ENCODE measurements around the gene CTAGE6. TPM values are rescaled to one million over a fixed set of nuclear protein-coding genes. Genes with fewer than 3 reads are reported as not detected.
"Not testable (repeated sequence)": the region's sequence is repeated elsewhere in the genome, so short reads cannot be mapped to it uniquely, and the experiment has no call there.

CTAGE6 gene
- total RNA-seq (0.13 TPM), polyA plus RNA-seq (ENCODE audit: insufficient read depth, low read depth, low replicate concordance) (not detected)
- long read RNA-seq, donor 1, result 0 reads
- long read RNA-seq, donor 2, result 0 reads
- long read RNA-seq, donor 3, result 0 reads
- long read RNA-seq, donor 4, result 0 reads
- long read RNA-seq, donor 5, result 0 reads
- long read RNA-seq, donor 6, partial matches to known transcripts, result 0 of 1 reads
- long read RNA-seq, donor 6, other reads (novel, unspliced or antisense), result 0 of 1 reads
- long read RNA-seq, donor 7, result 0 reads
- long read RNA-seq, donor 8, result 0 reads
- long read RNA-seq, donor 9, result 0 reads
- long read RNA-seq, donor 10, result 0 reads

DNA sequence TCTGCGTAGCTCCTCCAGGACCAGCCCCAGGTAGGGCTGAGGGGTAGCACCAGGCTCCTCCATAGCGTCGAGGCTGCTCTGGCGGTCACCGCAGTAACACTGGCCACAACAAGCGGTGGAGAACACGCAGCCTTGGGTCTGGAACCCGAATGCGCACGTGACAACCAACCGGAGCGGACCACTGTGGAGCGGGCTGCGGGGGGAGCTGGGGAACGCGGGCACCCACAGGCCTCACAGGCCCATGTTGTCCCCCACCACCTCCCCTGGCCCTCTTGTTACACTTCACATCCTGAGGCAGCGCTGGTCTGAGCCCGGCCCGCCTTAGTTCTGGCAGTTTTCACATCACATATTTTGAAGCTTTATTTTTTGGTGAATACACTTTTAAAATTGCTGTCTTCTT is at the start of gene CTAGE6:
TSS of gene CTAGE6 (minus strand) at position 101 of the 400 bp plus-strand sequence. CDS start at position 63, 38 bp downstream.
- H3K4me3 ChIP-seq (ENCODE audit: low read length in 3 of 3); H3K9ac ChIP-seq (ENCODE audit: low read length in 3 of 3); intact Hi-C loops (cut with DNase I); H3K36me3 ChIP-seq (ENCODE audit: control insufficient read depth in 2 of 3, insufficient read depth in 3 of 3, low read length in 3 of 3); H3K9me3 ChIP-seq (ENCODE audit: control insufficient read depth in 2 of 3, insufficient read depth in 1 of 3, low read length in 3 of 3); H3K27me3 ChIP-seq (ENCODE audit: control insufficient read depth, insufficient read depth, low read length); DNase-seq; H3K27ac ChIP-seq (ENCODE audit: low read depth in 2 of 2, low read length in 2 of 2); H3K4me1 ChIP-seq (ENCODE audit: control insufficient read depth in 2 of 3, insufficient read depth in 2 of 3, low read depth in 1 of 3, low read length in 3 of 3); FAIRE-seq: not testable (repeated sequence)

DNA sequence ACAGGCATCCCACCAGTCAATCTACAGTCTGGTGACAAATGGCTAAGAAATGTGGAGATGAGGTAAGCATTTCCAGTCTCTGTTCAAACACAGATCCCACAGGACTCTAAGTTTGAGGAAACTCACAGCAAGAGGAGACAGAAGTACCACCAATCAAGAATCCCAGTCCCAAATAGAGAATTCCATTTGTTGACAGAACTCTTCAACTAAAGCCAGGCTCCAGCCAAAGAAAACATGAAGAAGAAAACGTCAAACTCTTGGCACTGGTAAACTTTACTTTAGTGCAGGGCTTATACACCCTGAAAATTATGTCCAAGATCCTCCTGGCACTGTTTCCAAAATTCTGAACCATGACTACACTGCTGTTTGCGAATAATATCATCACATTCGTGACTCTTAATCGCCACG is 49.2 kb upstream of the CTAGE6 start:
- DNase-seq; H3K27ac ChIP-seq (ENCODE audit: low read depth in 2 of 2, low read length in 2 of 2); H3K4me3 ChIP-seq (ENCODE audit: low read length in 3 of 3); H3K4me1 ChIP-seq (ENCODE audit: control insufficient read depth in 2 of 3, insufficient read depth in 2 of 3, low read depth in 1 of 3, low read length in 3 of 3); H3K36me3 ChIP-seq (ENCODE audit: control insufficient read depth in 2 of 3, insufficient read depth in 3 of 3, low read length in 3 of 3); FAIRE-seq; intact Hi-C loops (cut with DNase I); H3K27me3 ChIP-seq (ENCODE audit: control insufficient read depth, insufficient read depth, low read length); H3K9me3 ChIP-seq (ENCODE audit: control insufficient read depth in 2 of 3, insufficient read depth in 1 of 3, low read length in 3 of 3); H3K9ac ChIP-seq (ENCODE audit: low read length in 3 of 3): not testable (repeated sequence)

DNA sequence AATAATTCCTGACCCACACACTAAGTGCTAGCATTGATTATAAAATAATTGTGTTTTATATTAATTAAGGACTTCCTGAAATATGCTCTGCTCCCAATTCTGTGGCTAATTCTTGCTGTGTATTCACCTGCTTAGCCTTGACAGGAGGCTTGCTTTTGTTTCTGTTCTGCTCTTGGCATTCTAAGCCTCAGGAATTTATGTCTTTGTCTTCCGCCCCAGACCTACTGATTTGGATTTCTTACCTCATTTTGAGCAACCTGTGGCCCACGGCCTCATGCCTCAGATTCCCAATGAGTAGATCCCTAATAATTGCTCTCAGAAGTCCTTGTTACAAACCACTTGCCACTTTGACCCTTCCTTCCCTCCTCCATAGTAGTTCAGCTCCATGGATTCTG is 40.4 kb upstream of the CTAGE6 start:
- H3K9me3 ChIP-seq (ENCODE audit: control insufficient read depth in 2 of 3, insufficient read depth in 1 of 3, low read length in 3 of 3); H3K4me3 ChIP-seq (ENCODE audit: low read length in 3 of 3); intact Hi-C loops (cut with DNase I); FAIRE-seq; DNase-seq; H3K36me3 ChIP-seq (ENCODE audit: control insufficient read depth in 2 of 3, insufficient read depth in 3 of 3, low read length in 3 of 3); H3K27ac ChIP-seq (ENCODE audit: low read depth in 2 of 2, low read length in 2 of 2); H3K4me1 ChIP-seq (ENCODE audit: control insufficient read depth in 2 of 3, insufficient read depth in 2 of 3, low read depth in 1 of 3, low read length in 3 of 3); H3K27me3 ChIP-seq (ENCODE audit: control insufficient read depth, insufficient read depth, low read length); H3K9ac ChIP-seq (ENCODE audit: low read length in 3 of 3): not testable (repeated sequence)

GRCh38 chr7:143797119-143797895 is 39.8 kb upstream of the CTAGE6 start:
- H3K27ac ChIP-seq (ENCODE audit: low read depth in 2 of 2, low read length in 2 of 2); H3K9me3 ChIP-seq (ENCODE audit: control insufficient read depth in 2 of 3, insufficient read depth in 1 of 3, low read length in 3 of 3); H3K36me3 ChIP-seq (ENCODE audit: control insufficient read depth in 2 of 3, insufficient read depth in 3 of 3, low read length in 3 of 3); H3K9ac ChIP-seq (ENCODE audit: low read length in 3 of 3); H3K4me3 ChIP-seq (ENCODE audit: low read length in 3 of 3); H3K4me1 ChIP-seq (ENCODE audit: control insufficient read depth in 2 of 3, insufficient read depth in 2 of 3, low read depth in 1 of 3, low read length in 3 of 3); DNase-seq; intact Hi-C loops (cut with DNase I); FAIRE-seq; H3K27me3 ChIP-seq (ENCODE audit: control insufficient read depth, insufficient read depth, low read length): not testable (repeated sequence)

DNA sequence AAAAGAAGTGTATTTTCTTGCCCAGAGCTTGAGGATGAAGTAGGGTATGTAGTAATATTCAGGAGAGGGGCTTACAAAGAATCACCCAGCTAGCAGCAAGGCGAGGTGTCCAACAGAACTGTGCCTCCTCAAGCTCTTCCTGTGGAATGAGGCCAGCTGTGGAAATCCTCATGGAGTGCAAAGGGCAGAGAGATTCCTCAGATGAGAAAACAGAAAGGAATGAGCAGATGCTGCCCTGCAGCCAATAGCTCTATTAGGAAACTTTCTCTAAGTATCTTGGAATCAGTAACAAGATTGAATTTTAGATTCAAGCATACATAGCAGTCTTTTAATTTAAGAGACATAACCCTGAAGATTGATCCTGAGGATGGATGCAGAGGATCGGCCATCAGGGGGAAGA is 38.2 kb upstream of the CTAGE6 start:
- H3K9ac ChIP-seq (ENCODE audit: low read length in 3 of 3); DNase-seq; H3K9me3 ChIP-seq (ENCODE audit: control insufficient read depth in 2 of 3, insufficient read depth in 1 of 3, low read length in 3 of 3); FAIRE-seq; H3K4me1 ChIP-seq (ENCODE audit: control insufficient read depth in 2 of 3, insufficient read depth in 2 of 3, low read depth in 1 of 3, low read length in 3 of 3); H3K4me3 ChIP-seq (ENCODE audit: low read length in 3 of 3); H3K27ac ChIP-seq (ENCODE audit: low read depth in 2 of 2, low read length in 2 of 2); H3K27me3 ChIP-seq (ENCODE audit: control insufficient read depth, insufficient read depth, low read length); intact Hi-C loops (cut with DNase I); H3K36me3 ChIP-seq (ENCODE audit: control insufficient read depth in 2 of 3, insufficient read depth in 3 of 3, low read length in 3 of 3): not testable (repeated sequence)

GRCh38 chr7:143792633-143793032 is 35.1 kb upstream of the CTAGE6 start:
- H3K4me1 ChIP-seq (ENCODE audit: control insufficient read depth in 2 of 3, insufficient read depth in 2 of 3, low read depth in 1 of 3, low read length in 3 of 3); H3K4me3 ChIP-seq (ENCODE audit: low read length in 3 of 3); H3K9ac ChIP-seq (ENCODE audit: low read length in 3 of 3); DNase-seq; H3K9me3 ChIP-seq (ENCODE audit: control insufficient read depth in 2 of 3, insufficient read depth in 1 of 3, low read length in 3 of 3); H3K36me3 ChIP-seq (ENCODE audit: control insufficient read depth in 2 of 3, insufficient read depth in 3 of 3, low read length in 3 of 3); intact Hi-C loops (cut with DNase I); H3K27ac ChIP-seq (ENCODE audit: low read depth in 2 of 2, low read length in 2 of 2); FAIRE-seq; H3K27me3 ChIP-seq (ENCODE audit: control insufficient read depth, insufficient read depth, low read length): not testable (repeated sequence)

DNA sequence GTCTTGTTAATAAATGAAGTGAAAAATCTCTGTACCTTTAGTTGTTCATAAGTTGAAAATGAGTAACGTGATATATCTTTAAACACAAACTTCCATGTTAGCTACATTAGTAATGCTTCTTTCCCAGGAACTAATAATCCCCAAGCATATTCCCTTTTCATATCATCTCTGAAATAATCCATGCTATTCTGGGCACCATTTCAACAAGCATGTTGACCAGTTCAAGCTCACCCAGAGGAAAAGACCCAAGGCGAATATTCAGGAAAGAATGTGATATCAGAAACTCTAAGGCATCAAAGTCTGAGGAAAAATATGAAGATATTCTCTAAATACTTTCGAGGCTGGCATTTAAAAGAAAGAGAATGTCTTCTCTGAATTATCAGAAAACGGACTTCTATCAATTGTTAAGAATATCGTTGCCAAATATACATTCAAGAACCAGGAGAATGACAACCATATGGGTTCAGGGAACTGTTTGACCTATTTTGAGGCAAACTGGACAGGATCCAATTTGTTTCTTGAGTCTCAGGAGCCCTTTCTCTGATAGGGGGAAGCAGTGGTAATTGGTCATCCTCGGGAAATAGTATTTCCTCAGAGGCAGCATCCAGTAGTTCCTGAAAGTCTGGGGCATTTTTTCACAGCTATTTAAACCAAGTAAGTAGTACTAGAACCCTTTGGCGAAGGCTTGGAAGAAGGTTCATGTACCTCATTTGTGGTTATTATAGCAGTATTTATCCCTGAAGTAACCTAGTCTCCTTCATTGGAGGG is 28.1 kb upstream of the CTAGE6 start:
- H3K9me3 ChIP-seq (ENCODE audit: control insufficient read depth in 2 of 3, insufficient read depth in 1 of 3, low read length in 3 of 3); DNase-seq; H3K27ac ChIP-seq (ENCODE audit: low read depth in 2 of 2, low read length in 2 of 2); FAIRE-seq; H3K4me3 ChIP-seq (ENCODE audit: low read length in 3 of 3); H3K36me3 ChIP-seq (ENCODE audit: control insufficient read depth in 2 of 3, insufficient read depth in 3 of 3, low read length in 3 of 3); H3K9ac ChIP-seq (ENCODE audit: low read length in 3 of 3); H3K4me1 ChIP-seq (ENCODE audit: control insufficient read depth in 2 of 3, insufficient read depth in 2 of 3, low read depth in 1 of 3, low read length in 3 of 3); intact Hi-C loops (cut with DNase I); H3K27me3 ChIP-seq (ENCODE audit: control insufficient read depth, insufficient read depth, low read length): not testable (repeated sequence)

GRCh38 chr7:143779591-143779990 is 22.1 kb upstream of the CTAGE6 start:
- H3K4me1 ChIP-seq (ENCODE audit: control insufficient read depth in 2 of 3, insufficient read depth in 2 of 3, low read depth in 1 of 3, low read length in 3 of 3); H3K27me3 ChIP-seq (ENCODE audit: control insufficient read depth, insufficient read depth, low read length); FAIRE-seq; H3K36me3 ChIP-seq (ENCODE audit: control insufficient read depth in 2 of 3, insufficient read depth in 3 of 3, low read length in 3 of 3); H3K4me3 ChIP-seq (ENCODE audit: low read length in 3 of 3); H3K9ac ChIP-seq (ENCODE audit: low read length in 3 of 3); intact Hi-C loops (cut with DNase I); H3K27ac ChIP-seq (ENCODE audit: low read depth in 2 of 2, low read length in 2 of 2); DNase-seq; H3K9me3 ChIP-seq (ENCODE audit: control insufficient read depth in 2 of 3, insufficient read depth in 1 of 3, low read length in 3 of 3): not testable (repeated sequence)

Data from kidney (tissue), 19 donors.